GM21737 (cell line): Measurements from ENCODE around the gene SLC8A1.

Experiments
- ATAC-seq: cut with Tn5 transposase; IDR thresholded peaks from one replicate; pipeline ENCODE4 v1.9.1; 2021; ENCODE audit warnings: mild to moderate bottlenecking, moderate library complexity; ENCODE audit not compliant: unreplicated experiment

Gene SLC8A1

GRCh38 chr2:40428439-40428838 is 23.5 kb downstream of the SLC8A1 start:
- no peak for ATAC-seq

- ATAC-seq, result no peak
Observed at GRCh38 chr2:40421631-40422297, 30.1 kb downstream of the SLC8A1 start.

GRCh38 chr2:40420478-40420877 is 31.4 kb downstream of the SLC8A1 start:
- no peak for ATAC-seq

- ATAC-seq, result no peak
Observed at GRCh38 chr2:40419364-40419762, 32.5 kb downstream of the SLC8A1 start.

GRCh38 chr2:40418614-40419363 is 33.1 kb downstream of the SLC8A1 start:
- no peak for ATAC-seq

GRCh38 chr2:40416486-40416885 is 35.4 kb downstream of the SLC8A1 start:
- no peak for ATAC-seq

- no peak for ATAC-seq
Observed at GRCh38 chr2:40415391-40415790, 36.5 kb downstream of the SLC8A1 start.

- ATAC-seq, result no peak
Observed at GRCh38 chr2:40412456-40412855, 39.4 kb downstream of the SLC8A1 start.

GRCh38 chr2:40410695-40411094 is 41.2 kb downstream of the SLC8A1 start:
- no peak for ATAC-seq

GRCh38 chr2:40409734-40410133 is 42.2 kb downstream of the SLC8A1 start:
- ATAC-seq, result no peak

GRCh38 chr2:40406485-40407289 is 45.2 kb downstream of the SLC8A1 start:
- no peak for ATAC-seq

GRCh38 chr2:40405465-40405864 is 46.4 kb downstream of the SLC8A1 start:
- ATAC-seq, result no peak

GRCh38 chr2:40404517-40404916 is 47.4 kb downstream of the SLC8A1 start:
- no peak for ATAC-seq

GRCh38 chr2:40403233-40403836 is 48.6 kb downstream of the SLC8A1 start:
- ATAC-seq, result no peak

- no peak for ATAC-seq
Observed at GRCh38 chr2:40401896-40402295, 50.0 kb downstream of the SLC8A1 start.

- no peak for ATAC-seq
Observed at GRCh38 chr2:40400336-40400953, 51.4 kb downstream of the SLC8A1 start.

- no peak for ATAC-seq
Observed at GRCh38 chr2:40397765-40398164, 54.1 kb downstream of the SLC8A1 start.

- no peak for ATAC-seq
Observed at GRCh38 chr2:40396124-40396523, 55.8 kb downstream of the SLC8A1 start.

- no peak for ATAC-seq
Observed at GRCh38 chr2:40395169-40396073, 56.5 kb downstream of the SLC8A1 start.

GRCh38 chr2:40394597-40394996 is 57.3 kb downstream of the SLC8A1 start:
- ATAC-seq, result no peak
